HG03354 (cell line): ENCODE results near the gene MDFI.

ENCODE experiments used
- ATAC-seq: cut with Tn5 transposase; IDR thresholded peaks from one replicate; pipeline ENCODE4 v1.9.1; 2021; ENCODE audit warnings: mild to moderate bottlenecking; ENCODE audit not compliant: unreplicated experiment, poor library complexity, severe bottlenecking

The MDFI gene

GRCh38 chr6:41638002-41638934 is at the start of gene MDFI:
MDFI (plus strand) TSS chr6:41638468; CDS start chr6:41638750, 282 bp downstream.
- no peak for ATAC-seq

GRCh38 chr6:41589223-41589622 is 49.0 kb upstream of the MDFI start:
- no peak for ATAC-seq

GRCh38 chr6:41589636-41590622 is 48.3 kb upstream of the MDFI start:
- ATAC-seq = no peak

GRCh38 chr6:41591122-41591521 is 47.1 kb upstream of the MDFI start:
- ATAC-seq = no peak

- ATAC-seq = no peak
These were observed 46.3 kb upstream of the MDFI start for GRCh38 chr6:41591859-41592502.

GRCh38 chr6:41593406-41593805 is 44.9 kb upstream of the MDFI start:
- no peak for ATAC-seq

GRCh38 chr6:41593839-41594238 is 44.4 kb upstream of the MDFI start:
- ATAC-seq = no peak

GRCh38 chr6:41594326-41594725 is 43.9 kb upstream of the MDFI start:
- ATAC-seq = no peak

GRCh38 chr6:41594766-41595165 is 43.5 kb upstream of the MDFI start:
- no peak for ATAC-seq

- no peak for ATAC-seq
These were observed 43.1 kb upstream of the MDFI start for GRCh38 chr6:41595166-41595565.

- no peak for ATAC-seq
These were observed 42.1 kb upstream of the MDFI start for GRCh38 chr6:41596096-41596685.

GRCh38 chr6:41596807-41597206 is 41.5 kb upstream of the MDFI start:
- ATAC-seq = no peak

- no peak for ATAC-seq
These were observed 40.8 kb upstream of the MDFI start for GRCh38 chr6:41597246-41598000.

GRCh38 chr6:41598670-41599014 is 39.6 kb upstream of the MDFI start:
- no peak for ATAC-seq

GRCh38 chr6:41599015-41599851 is 39.0 kb upstream of the MDFI start:
- ATAC-seq = no peak

GRCh38 chr6:41599852-41600445 is 38.3 kb upstream of the MDFI start:
- no peak for ATAC-seq

- no peak for ATAC-seq
These were observed 37.6 kb upstream of the MDFI start for GRCh38 chr6:41600499-41601247.
